Fibroblast of mammary gland (primary cell): ENCODE measurements around the gene DCAF5.
"Not testable (repeated sequence)": the region's sequence is repeated elsewhere in the genome, so short reads cannot be mapped to it uniquely, and the experiment has no call there.

Source experiments
- DNase-seq: peaks from one replicate; pipeline ENCODE4 v3.0.0-alpha.2; 2010; ENCODE audit warnings: low read depth
- H3K4me3 ChIP-seq: 2 replicates; pipeline ENCODE4 v1.5.1; 2011; ENCODE audit warnings: low read depth, mild to moderate bottlenecking, low read length, moderate library complexity; ENCODE audit not compliant: control insufficient read depth
- CTCF ChIP-seq: conservative IDR thresholded peaks from 2 replicates; pipeline ENCODE4 v1.5.1; 2011; ENCODE audit warnings: low read depth, low read length, inconsistent platforms; ENCODE audit not compliant: control insufficient read depth, insufficient read depth

DCAF5 gene

GRCh38 chr14:69181491-69181890 lies 28.6 kb upstream of the DCAF5 start:
- H3K4me3 ChIP-seq = no peak overlapping the region
- peak; percentile 6 for DNase-seq
- no peak for TF ChIP-seq CTCF

- TF ChIP-seq CTCF = no peak
- H3K4me3 ChIP-seq = no peak overlapping the region
Measured at GRCh38 chr14:69175130-69175529, 22.2 kb upstream of the DCAF5 start.

GRCh38 chr14:69171569-69171968 lies 18.6 kb upstream of the DCAF5 start:
- no peak for TF ChIP-seq CTCF
- H3K4me3 ChIP-seq = no peak overlapping the region
- no peak for DNase-seq

More at GRCh38 chr14:69175130-69175529, 22.2 kb upstream of the DCAF5 start:
- DNase-seq = no peak

GRCh38 chr14:69170839-69171238 lies 17.9 kb upstream of the DCAF5 start:
- H3K4me3 ChIP-seq = no peak overlapping the region
- DNase-seq = no peak
- TF ChIP-seq CTCF = no peak

- H3K4me3 ChIP-seq, DNase-seq: not testable (repeated sequence)
Measured at GRCh38 chr14:69165787-69166186, 12.9 kb upstream of the DCAF5 start.

- TF ChIP-seq CTCF = no peak
- H3K4me3 ChIP-seq = no peak overlapping the region
- DNase-seq = no peak
Measured at GRCh38 chr14:69161590-69161989, 8.7 kb upstream of the DCAF5 start.

- no peak for TF ChIP-seq CTCF
- H3K4me3 ChIP-seq = no peak overlapping the region
Measured at GRCh38 chr14:69156224-69156623, 3.3 kb upstream of the DCAF5 start.

More at GRCh38 chr14:69156224-69156623, 3.3 kb upstream of the DCAF5 start:
- no peak for DNase-seq
